Ovary (tissue), 10 donors: ENCODE data around the gene SLC28A2. TPM values are rescaled to one million over a fixed set of nuclear protein-coding genes. Genes with fewer than 3 reads are reported as not detected.

Experiments
- DNase-seq, 5 donors: peaks; one replicate each; pipeline ENCODE4 v3.0.0-alpha.2; 2019 to 2020
- H3K27ac ChIP-seq, 2 donors: fragments of 200-600 bp; one replicate each; pipeline versions ENCODE4 v1.5.1 to v1.8.0; 2019 to 2022
- H3K27me3 ChIP-seq: fragments of 200-600 bp; one replicate; pipeline ENCODE4 v1.8.0; 2022
- H3K36me3 ChIP-seq: fragments of 200-600 bp; sonication (generic); one replicate; pipeline ENCODE4 v1.5.1; 2019
- H3K4me1 ChIP-seq: one replicate; pipeline ENCODE4 v1.8.1; 2013; ENCODE audit warnings: mild to moderate bottlenecking, moderate library complexity; ENCODE audit not compliant: insufficient read depth
- H3K4me3 ChIP-seq: fragments of 200-600 bp; sonication (generic); one replicate; pipeline ENCODE4 v1.5.1; 2017
- H3K9me3 ChIP-seq, 2 donors: fragments of 200-600 bp in 1 of 2; sonication (generic) in 1 of 2; one replicate each; pipeline versions ENCODE4 v1.5.1 to v1.8.1; 2013 to 2019; ENCODE audit warnings: mild to moderate bottlenecking in 1 of 2, moderate library complexity in 1 of 2
- EP300 ChIP-seq: sonication (generic); formaldehyde crosslinking; IDR thresholded peaks from one replicate; pipeline ENCODE4 v1.6.1; 2017; ENCODE audit warnings: antibody characterized with exemption
- POLR2A ChIP-seq: fragments of 450-650 bp; IDR thresholded peaks from one replicate; pipeline ENCODE4 v1.6.1; 2017; ENCODE audit warnings: antibody characterized with exemption, mild to moderate bottlenecking, moderate library complexity
- WGBS, 3 donors: extraction: QIAGEN DNeasy Blood & Tissue Kit in 1 of 3; methylation state at CpG; one replicate each; pipeline versions ENCODE4 v1.1.5 to v1.1.7; 2013 to 2017; 5-methylcytosine and 5-hydroxymethylcytosine counted together
- intact Hi-C, 4 donors: fragments of 100-400 bp; cut with DNase I; formaldehyde crosslinking; loops; one replicate each; pipeline versions ENCODE4 v1.11.0 to v1.15.1; 2022 to 2023
- long read RNA-seq, 3 donors: library from polyadenylated mRNA in 2 of 3; unstranded in 2 of 3; transcript quantifications; one replicate each; pipeline ENCODE4 v2.0.0 and lab custom pipeline, GENCODE V29; 2021 to 2026
- polyA plus RNA-seq, 2 donors: library from polyadenylated mRNA; stranded (reverse); fragments of 200-250 nt in 1 of 2; fragments of 350-450 nt in 1 of 2; fragmentation: Illumina TruSeq in 1 of 2; extraction: RNeasy Lipid Tissue Mini Kit (QIAGEN cat#74804) in 1 of 2; gene quantifications; one replicate each; pipeline ENCODE4 v1.2.3, GENCODE V29; 2013 to 2014
- total RNA-seq, 7 donors: library from RNA; depleted of rRNA in 2 of 7; stranded (reverse); fragments of >200 nt in 2 of 7; fragmentation: NEBNext Ultra II Directional in 3 of 7; extraction: Animal tissue kit (Norgen Biotek cat#: 25700) in 3 of 7; gene quantifications; one replicate each; pipeline versions ENCODE4 v1.1.0 to v1.2.4, GENCODE V29; 2016 to 2023
- TF ChIP-seq, protein P1 (sequence below), 3 donors: fragments of 450-650 bp in 2 of 3; fragments of 200-600 bp in 1 of 3; IDR thresholded peaks; one replicate each; pipeline versions ENCODE4 v1.5.1 to v1.8.0; 2016 to 2022; ENCODE audit warnings: antibody characterized with exemption in 3 of 3, mild to moderate bottlenecking in 1 of 3
- donor health status: DM: no; HTN: no; CAD: no; lungs with moderate emphysema.
- donor health status: DM: no; HTN: no; CAD: no.
- donor health status: Bipolar disorder and iron deficiency.
- donor health status: DM: yes; HTN: yes; CAD: no.
- donor health status: DM: no; HTN: no; CAD: no.
- donor health status: DM: yes; HTN: yes; CAD: no.

Gene SLC28A2, protein sequence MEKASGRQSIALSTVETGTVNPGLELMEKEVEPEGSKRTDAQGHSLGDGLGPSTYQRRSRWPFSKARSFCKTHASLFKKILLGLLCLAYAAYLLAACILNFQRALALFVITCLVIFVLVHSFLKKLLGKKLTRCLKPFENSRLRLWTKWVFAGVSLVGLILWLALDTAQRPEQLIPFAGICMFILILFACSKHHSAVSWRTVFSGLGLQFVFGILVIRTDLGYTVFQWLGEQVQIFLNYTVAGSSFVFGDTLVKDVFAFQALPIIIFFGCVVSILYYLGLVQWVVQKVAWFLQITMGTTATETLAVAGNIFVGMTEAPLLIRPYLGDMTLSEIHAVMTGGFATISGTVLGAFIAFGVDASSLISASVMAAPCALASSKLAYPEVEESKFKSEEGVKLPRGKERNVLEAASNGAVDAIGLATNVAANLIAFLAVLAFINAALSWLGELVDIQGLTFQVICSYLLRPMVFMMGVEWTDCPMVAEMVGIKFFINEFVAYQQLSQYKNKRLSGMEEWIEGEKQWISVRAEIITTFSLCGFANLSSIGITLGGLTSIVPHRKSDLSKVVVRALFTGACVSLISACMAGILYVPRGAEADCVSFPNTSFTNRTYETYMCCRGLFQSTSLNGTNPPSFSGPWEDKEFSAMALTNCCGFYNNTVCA
- total RNA-seq (under 1 TPM in 3 of 7 donors, not detected in 4; 0.12 to 0.31 (median 0.17) TPM), polyA plus RNA-seq (under 1 TPM in 1 of 2 donors, not detected in 1; 0.06 TPM)
- long read RNA-seq, donor 1 = 0 reads
- long read RNA-seq, donor 2 = 0 reads
- long read RNA-seq, donor 3, partial matches to known transcripts = 1 of 1 reads
- long read RNA-seq, donor 3, other reads (novel, unspliced or antisense) = 0 of 1 reads

DNA sequence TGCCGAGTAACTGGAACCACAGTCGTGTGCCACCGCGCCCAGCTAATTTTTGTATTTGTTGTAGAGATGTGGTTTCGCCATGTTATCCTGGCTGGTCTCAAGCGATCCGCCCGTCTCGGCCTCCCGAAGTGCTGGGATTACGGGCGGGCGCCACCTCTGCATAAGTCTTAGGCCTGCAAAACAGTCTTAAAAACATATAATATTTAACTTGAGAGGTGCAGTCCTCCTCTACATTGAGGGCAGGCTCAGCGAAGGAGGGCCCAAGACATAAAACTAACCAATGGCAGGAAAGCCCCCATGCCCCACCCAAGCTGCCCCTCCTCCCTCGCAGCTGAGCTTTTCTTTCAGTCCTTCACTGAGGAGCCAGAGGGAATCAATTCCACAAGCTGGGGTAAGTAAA, at the start of gene SLC28A2:
TSS of gene SLC28A2 (plus strand) at position 347 of the 400 bp plus-strand sequence. CDS start 982 bp downstream, outside the sequence.
- no peaks in the 10 kb centered on the region for H3K27me3 ChIP-seq
- no peaks in the 10 kb centered on the region for H3K36me3 ChIP-seq
- TF ChIP-seq, protein P1, sequence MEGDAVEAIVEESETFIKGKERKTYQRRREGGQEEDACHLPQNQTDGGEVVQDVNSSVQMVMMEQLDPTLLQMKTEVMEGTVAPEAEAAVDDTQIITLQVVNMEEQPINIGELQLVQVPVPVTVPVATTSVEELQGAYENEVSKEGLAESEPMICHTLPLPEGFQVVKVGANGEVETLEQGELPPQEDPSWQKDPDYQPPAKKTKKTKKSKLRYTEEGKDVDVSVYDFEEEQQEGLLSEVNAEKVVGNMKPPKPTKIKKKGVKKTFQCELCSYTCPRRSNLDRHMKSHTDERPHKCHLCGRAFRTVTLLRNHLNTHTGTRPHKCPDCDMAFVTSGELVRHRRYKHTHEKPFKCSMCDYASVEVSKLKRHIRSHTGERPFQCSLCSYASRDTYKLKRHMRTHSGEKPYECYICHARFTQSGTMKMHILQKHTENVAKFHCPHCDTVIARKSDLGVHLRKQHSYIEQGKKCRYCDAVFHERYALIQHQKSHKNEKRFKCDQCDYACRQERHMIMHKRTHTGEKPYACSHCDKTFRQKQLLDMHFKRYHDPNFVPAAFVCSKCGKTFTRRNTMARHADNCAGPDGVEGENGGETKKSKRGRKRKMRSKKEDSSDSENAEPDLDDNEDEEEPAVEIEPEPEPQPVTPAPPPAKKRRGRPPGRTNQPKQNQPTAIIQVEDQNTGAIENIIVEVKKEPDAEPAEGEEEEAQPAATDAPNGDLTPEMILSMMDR (IDR thresholded peaks at IDR 0.05) = no peak
- TF ChIP-seq POLR2A = no peak
- TF ChIP-seq EP300 = no peak
- 96 to 99% (median 96%) methylated on average over 15 of the region's 15 CpGs for WGBS, 3 donors
- DNase-seq = no peak
- no peak within 1 kb of the TSS for H3K27ac ChIP-seq
- H3K9me3 ChIP-seq = no peaks in the 10 kb centered on the region
- H3K4me3 ChIP-seq = no peak within 1 kb of the TSS
- no peaks in the 10 kb centered on the region for H3K4me1 ChIP-seq
- intact Hi-C loops = no loop called here

DNA sequence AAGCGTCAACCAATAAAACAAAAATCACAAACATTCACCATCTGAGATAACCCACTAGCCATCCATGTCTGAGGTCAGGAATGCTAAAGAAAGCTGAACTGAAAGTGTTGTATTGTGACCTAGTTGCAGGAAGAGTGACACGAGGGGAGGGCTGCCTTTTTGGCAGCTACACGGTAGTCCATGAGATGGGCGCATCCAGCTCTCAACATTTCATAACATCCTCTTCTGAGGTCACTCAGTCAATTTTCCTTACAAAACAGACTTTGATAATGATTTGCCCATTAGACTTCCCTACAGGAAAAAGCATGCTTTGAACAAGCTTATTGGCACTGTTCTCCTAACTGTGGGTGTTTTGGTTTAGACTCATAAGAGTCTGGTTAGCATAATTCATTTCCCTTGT, 48.9 kb upstream of the SLC28A2 start:
- 2 to 15% (median 3%) methylated on average over 4 of the region's 4 CpGs for WGBS, 3 donors
- no peaks in the 10 kb centered on the region for H3K4me1 ChIP-seq
- DNase-seq = no peak
- H3K27me3 ChIP-seq = no peaks in the 10 kb centered on the region
- intact Hi-C loops = loop anchor here in 1 of 4 donors (10.0 kb wide), 1 partner anchor 82 kb away; no protein-coding TSS in a partner anchor
- no peak for TF ChIP-seq EP300
- no peak for TF ChIP-seq POLR2A
- TF ChIP-seq, protein P1 (IDR thresholded peaks at IDR 0.05) = no peak
- no peak overlapping the region for H3K27ac ChIP-seq
- no peaks in the 10 kb centered on the region for H3K9me3 ChIP-seq
- H3K36me3 ChIP-seq = no peaks in the 10 kb centered on the region
- H3K4me3 ChIP-seq = no peak overlapping the region

DNA sequence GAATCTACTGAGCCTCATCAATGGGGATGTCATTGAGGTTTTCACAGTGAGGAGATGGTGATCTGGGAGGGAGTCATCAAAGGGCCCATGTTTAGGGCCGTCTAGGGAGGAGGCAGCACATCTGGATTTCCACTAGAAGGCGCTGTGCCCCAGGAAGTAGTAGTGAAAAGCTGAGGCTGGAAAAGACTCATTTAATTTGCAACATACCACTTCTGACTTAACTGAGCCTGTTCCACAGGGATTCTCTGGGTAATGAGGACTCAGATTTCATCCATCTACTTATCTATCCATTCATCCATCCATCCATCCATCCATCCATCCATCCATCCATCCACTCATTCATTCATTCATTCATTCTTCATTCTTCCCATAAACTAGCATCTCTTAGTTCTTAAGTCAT, 46.8 kb upstream of the SLC28A2 start:
- intact Hi-C loops = loop anchor here in 1 of 4 donors (10.0 kb wide), 1 partner anchor 80 kb away; no protein-coding TSS in a partner anchor
- no peak for TF ChIP-seq EP300
- TF ChIP-seq, protein P1 (IDR thresholded peaks at IDR 0.05) = peak in 2 of 3 donors; percentile 13 to 23
- no peak for TF ChIP-seq POLR2A
- DNase-seq = peak in 2 of 5 donors; percentile 22 to 36
- Histone ChIP-seq H3K4me3 (no peak overlapping the region), H3K4me1 (no peaks in the 10 kb centered on the region), H3K36me3 (no peaks in the 10 kb centered on the region), H3K9me3 (no peaks in the 10 kb centered on the region), H3K27ac (no peak overlapping the region), H3K27me3 (no peaks in the 10 kb centered on the region)
- 0 to 9% (median 6%) methylated on average over 2 of the region's 2 CpGs for WGBS, 3 donors

DNA sequence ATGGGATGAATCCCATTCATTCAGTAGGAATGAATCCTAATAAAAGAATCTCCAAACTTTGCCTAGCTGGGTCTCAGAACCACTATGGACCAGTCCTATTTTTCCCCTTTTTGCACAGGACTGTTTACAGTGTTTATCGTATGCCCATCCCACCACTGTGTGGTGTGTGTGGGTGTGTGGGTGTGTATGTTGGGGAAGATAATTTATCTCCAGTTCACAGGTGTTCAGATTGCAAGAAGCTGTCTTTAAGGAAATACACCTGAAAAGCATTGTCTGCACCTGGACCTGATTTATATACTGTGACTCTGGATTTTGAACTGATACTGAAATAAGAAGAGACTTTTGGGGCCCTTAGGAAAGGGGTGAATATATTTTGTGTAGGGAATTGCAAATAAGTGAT, 39.5 kb upstream of the SLC28A2 start:
- H3K4me1 ChIP-seq = no peaks in the 10 kb centered on the region
- no peaks in the 10 kb centered on the region for H3K9me3 ChIP-seq
- intact Hi-C loops = loop anchor here in 1 of 4 donors (10.0 kb wide), 1 partner anchor 52 kb away; no protein-coding TSS in a partner anchor
- TF ChIP-seq, protein P1 (IDR thresholded peaks at IDR 0.05) = no peak
- TF ChIP-seq EP300 (no peak), POLR2A (no peak)
- no peaks in the 10 kb centered on the region for H3K27me3 ChIP-seq
- DNase-seq = no peak
- no peaks in the 10 kb centered on the region for H3K36me3 ChIP-seq
- WGBS, 3 donors = 83 to 93% (median 89%) methylated on average over 1 of the region's 1 CpG
- no peak overlapping the region for H3K4me3 ChIP-seq
- H3K27ac ChIP-seq = no peak overlapping the region
